CD4-positive, alpha-beta T cell treated with Interferon gamma for 1 hour (primary cell): ENCODE data around the gene SLC24A5.

Source experiments
- DNase-seq: peaks from one replicate; pipeline ENCODE4 v3.0.0-alpha.2; 2020

The SLC24A5 gene

GRCh38 chr15:48191574-48192225 lies 70.9 kb downstream of the SLC24A5 start, which contains the start of gene CTXN2:
Gene CTXN2, plus strand, starts transcription at chr15:48191665. Its CDS starts 9,636 bp downstream, at chr15:48201301.
- no peak for DNase-seq
